ENCODE measurements around the gene MTX3.

MTX3 gene

DNA sequence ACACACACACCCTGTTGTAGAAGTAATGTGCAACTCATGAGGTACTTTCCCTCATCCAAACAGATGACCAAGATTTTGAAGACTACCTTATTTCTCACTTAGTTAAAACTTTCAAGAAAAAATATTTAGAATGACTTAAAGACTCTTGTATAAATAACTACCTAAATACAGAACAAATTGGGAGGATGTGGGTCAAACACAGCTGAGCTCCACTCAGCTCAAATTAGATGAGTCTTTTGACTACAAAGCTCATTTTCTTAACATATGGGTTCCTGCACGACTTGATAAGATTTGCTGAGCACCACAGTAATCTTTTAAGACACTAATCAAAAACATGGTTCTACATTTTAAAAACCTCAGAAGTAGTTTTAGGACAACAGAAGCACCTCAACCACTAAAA lies 8.9 kb downstream of the MTX3 start:
- DNase-seq (ENCODE audit: low read depth): no peak

DNA sequence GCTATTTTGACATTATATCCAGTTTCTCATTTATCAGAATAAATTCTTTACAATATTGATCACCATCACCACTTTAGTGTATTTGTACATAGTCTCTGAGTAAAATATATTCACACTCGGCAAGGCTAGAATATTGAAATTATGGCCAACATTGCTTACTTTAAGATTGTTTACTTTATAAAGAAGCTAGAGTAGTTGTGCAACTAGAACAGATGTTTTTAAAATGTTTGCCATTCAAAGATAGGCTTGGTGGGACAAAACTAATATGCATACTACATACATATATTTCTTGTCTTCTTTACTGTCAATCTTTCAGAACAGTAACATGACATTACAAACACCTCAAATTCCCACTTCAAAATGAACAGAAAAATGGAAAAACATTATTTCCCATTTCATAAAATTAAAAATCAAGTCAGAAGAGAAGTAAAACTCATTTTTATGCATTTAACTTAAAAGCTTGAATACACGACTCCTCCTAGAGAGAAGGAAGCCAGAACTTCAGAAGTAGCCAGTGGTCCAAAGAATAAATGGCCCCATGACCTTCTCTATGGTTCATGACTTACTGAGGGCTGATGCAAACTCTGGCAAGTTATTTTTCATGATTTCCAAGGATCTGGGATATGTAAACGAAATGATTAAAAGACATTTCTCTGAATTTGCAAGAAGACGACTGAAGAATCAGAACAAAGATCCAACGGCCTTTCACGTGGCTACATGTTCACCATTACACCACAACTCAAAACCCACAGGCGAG lies 14.1 kb downstream of the MTX3 start:
- no peak for DNase-seq (ENCODE audit: low read depth)

DNA sequence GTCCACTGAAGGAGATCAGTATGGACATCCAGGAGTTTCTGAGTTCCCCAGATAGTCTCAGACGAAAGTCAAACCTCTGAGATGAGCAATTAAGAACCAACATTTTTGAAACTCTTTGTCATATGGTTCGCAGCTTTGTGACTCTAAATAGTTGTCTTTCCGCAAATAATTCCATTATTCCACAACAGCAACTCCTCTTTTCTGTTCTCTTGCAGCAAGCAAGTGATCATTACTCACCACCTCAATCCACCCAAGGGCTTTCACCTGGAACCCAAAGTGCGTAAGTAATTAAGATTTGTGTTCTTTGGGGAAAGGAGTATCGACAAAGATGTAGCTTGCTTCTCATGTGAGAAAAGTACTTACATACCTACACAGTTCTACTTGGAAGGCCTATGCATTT lies 15.6 kb downstream of the MTX3 start:
- no peak for DNase-seq (ENCODE audit: low read depth)

DNA sequence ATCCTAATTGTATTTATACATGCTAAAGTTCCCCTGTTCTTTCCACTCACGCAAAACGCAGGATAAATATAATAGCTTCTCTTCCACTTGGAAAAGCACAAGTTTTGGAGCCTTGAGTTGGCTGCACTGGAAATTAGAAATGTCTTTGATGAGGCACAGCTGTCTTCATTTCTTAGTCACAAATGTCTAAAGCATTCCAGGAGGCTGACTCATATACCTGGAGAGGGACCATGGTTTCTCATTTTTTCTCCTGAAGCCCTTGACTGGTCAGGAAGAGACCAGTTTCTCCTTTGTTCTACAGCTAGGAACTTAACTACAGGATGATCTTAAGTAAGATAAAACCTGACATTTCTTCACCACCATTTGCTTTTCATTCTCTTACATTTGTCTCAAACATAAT lies 16.2 kb downstream of the MTX3 start:
- peak; percentile 38 for DNase-seq (ENCODE audit: low read depth)

DNA sequence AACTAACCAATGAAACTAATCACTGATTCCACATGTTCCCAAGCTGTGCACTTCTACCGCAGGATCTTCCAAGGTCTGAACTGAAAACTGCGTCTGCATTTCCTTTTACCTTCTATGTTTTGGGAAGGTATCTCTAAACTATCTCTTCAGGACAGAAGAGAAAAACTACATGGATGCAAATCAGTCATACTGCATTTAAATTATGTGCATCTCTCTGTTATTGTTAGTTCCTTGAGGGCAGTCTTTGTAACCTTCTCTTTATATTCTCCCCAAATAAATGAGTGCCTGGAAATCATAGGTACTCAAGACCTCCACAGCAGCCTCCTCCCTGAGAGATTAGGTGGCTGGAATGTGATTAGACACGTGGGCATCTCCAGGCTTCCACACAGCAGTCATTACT lies 17.1 kb downstream of the MTX3 start:
- DNase-seq (ENCODE audit: low read depth): no peak

DNA sequence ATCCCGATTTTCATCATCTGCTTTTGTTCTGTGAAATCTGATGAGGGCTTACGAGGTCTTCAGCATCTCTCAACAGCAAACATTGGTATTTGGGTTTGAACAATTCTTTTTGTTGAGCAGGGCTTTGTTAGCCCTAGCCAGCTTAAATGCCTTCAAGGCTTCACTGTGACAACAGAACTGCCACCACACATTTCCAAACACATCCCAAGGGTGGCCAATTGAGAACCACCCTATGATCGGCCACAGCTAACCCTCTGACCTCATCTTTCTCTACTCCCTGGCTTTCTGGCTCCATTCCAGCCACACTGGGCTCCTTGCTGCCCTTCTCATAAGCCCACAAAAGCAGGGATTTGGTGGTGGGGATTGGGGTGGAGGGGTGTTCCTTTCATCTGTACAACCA lies 17.6 kb downstream of the MTX3 start:
- DNase-seq (ENCODE audit: low read depth): no peak

DNA sequence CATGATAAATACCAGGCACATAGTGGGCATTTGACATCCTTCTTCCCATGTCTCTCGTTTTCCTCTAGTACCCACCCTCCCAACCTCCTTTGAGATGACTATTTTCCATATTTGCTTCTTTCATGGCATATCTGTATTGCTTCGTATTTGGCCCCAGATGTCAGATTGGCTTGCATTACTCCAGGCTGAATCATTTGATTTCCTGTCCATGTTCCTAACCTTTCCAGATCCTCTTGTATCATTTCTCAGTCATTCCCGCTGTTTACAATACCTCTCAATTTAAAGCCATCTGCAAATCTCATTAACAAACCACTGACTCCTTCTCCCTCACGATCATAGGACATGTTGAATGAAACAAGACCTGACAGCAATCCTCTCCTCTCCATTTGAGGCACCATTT lies 19.9 kb downstream of the MTX3 start:
- peak; percentile 50 for DNase-seq (ENCODE audit: low read depth)

DNA sequence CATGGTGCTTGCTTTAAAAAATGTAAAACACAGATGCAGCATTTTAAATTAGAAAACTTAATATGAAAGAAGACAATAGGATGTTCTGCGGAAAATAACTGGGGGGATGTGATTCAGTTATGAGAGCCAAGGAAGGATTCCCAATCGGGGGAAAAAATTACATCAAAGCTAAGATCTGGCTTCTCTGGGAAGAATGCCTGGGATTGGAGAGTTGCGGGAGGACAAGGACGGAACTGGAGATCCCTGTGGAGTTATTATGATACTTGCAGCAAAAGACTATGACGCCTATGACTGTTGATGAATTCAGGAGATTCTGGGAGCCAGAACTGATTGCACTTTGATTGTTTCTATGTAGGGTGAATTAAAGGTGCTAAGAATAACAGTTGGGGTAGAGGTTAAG lies 24.6 kb downstream of the MTX3 start:
- DNase-seq (ENCODE audit: low read depth): no peak

DNA sequence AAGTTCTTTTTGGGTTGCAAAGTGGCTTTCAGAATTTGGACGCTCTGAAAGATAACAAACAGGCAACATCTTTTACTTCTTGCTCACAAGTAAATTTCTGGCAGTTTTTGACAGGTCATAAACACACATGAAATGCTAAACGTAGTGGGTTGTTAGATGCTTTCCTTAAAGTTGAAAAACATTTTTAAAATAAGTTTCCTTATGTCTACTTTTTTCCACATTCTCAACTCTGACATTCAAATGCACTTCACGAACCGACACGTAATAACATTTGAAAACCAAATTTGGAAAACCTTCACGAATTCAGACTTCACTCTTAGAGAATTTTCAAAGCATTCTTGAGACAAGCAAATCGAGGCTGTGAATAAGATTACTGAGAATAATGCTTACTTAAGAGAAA lies 26.9 kb downstream of the MTX3 start:
- no peak for DNase-seq (ENCODE audit: low read depth)

DNA sequence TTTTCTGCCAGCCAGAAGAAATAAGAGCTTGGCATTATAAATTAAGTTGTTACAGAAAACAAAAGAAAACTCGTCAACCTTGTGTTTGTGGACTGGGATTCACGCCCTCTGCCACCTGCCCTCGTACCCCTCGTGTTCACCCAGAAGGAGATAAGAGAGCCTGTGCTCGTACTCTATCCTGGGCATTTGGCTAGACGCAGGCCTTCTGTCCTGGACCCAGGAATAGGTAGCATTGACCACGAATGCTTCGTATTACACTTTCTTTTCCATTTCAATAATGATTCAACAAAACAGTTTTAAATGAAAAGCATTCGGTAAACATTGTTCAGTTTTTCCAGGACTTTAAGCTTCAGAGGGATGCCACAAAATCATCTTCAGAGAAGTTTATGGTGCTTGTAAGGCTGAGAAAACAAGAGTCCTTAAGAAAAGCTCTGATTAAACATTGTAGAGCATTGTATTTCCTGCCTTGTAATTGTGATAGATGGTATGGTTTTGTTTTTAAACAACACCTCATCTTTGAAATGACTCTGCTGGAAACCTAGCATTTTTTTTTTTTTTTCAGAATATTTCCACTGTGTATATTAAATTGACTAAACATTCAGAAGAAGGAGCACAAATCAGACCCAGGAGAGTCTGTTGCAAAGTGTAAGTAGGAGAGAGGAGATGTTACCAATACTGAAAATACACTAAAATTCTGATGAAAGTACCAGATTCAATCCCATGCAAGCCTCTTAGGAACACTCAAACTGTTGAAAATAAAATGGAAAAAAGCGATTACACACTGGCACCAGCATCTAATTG lies 27.6 kb downstream of the MTX3 start:
- no peak for DNase-seq (ENCODE audit: low read depth)

DNA sequence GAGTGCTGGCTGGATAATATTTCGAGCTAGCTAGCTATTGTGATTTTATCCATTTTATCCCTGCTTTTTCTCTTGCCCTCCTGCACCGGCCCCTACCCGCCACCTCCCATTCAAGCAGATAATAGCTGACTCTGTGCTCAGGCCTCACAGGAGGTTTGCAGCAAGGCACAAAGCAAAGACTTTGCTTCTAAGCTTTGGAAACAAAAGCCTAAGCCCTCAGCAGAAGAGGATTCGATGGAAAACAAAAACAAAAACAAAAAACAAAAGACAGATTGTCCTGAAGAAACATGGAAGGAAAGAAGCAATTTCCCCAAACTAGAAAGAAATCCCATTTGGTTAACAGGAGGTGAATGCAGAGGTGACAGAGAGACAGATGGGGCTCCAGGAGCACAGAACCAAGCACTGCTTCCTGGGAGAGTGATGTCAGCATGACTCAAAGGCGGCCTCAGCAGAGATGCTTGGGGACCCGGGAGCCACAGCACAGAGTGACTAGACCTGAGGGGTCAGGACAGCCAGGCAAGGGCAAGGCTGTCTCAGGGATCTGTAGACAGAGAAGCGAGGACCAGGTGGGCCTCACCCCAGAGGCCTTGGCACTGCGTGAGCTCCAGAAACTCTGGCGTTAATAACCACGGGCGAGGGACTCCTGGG lies 28.4 kb downstream of the MTX3 start:
- no peak for DNase-seq (ENCODE audit: low read depth)

DNA sequence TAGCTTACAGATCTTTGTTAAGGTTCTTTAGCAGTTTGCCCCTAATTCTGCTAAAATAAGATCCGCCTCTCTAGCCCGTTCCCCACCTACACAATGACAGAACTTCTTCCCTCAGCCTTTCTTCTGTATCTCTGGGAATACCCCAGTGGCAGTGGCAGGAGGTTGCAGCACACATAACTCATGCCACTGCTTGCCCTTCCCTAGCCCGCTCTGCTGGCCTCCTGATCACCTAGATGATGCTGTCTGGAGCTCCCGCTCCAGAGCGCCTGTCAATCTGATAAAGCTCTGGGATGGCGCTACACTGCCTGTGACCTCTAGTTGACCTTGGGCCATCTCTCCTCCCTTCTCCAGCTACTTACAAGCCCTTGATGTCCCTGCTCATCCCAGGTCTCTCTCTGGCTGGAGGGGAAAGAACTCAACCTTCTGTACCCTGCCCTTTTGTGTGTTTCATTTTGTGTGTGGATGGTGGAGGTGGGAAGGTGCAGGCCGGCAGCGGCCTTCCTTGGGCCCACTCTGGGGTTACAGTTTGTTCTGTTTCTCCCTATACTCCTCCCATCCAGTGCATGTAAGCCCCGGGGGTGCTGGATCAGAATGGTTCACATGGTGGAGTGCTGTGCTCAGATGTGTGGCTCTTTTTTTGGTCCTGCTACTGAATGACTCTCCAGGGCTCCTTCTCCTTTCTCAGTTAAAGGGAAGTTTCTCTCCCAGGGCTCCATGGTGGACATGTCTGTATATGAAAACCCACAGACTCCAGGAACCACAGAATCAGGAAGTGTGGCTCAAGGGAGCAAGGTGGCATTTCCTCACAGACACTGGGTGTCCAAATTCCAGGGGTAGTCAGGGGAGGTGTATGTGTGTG lies 29.1 kb downstream of the MTX3 start:
- no peak for DNase-seq (ENCODE audit: low read depth)

DNA sequence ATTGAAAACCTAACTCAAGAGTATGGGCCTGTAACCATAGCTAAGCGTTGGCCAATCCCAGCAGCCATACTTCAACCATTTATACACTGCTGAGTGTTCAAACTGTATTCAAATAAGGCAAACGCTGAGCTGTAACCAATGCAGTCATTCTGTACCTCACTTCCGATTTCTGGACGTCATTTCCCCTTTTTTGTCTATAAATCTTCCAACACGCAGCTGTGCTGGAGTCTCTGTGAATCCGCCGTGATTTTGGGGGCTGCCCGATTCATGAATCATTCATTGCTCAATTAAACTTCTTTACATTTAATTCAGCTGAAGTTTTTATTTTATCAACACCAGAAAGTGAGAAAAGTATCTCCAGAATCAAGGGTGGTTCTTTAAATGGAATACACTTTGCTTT lies 31.7 kb downstream of the MTX3 start:
- DNase-seq (ENCODE audit: low read depth): no peak

DNA sequence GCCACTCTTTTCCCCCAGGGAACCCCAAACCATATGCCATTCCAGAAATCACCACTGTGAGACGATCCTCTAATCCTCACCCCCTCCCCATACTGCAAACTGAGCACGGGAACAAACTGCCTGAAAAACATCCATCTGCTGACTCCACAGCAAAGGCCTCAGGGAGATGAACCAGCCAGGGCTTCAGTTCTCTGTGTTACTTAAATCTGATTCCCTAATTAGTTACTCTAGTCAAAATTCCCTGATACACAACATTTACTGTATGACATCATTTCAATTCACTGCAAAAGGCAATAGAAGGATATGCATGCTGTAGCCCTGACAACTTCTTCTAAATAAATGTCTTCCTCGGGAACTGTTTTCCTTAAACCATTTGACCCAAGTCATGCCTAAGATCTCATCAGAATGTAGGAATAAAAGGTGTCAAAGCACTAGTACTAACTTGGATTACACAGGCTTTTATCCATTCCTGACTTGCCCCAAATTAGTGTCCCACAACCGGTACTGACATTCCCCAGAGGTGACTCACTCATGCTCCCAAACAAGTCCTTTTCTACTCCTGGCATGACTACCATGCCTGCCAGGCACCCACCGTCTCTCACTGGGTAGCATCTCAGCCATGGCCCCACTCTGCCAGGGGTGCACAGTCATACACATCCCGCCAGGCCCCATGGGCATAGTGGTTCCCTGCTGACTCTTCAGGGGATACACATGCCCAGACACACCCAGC lies 35.0 kb downstream of the MTX3 start:
- DNase-seq (ENCODE audit: low read depth): no peak

DNA sequence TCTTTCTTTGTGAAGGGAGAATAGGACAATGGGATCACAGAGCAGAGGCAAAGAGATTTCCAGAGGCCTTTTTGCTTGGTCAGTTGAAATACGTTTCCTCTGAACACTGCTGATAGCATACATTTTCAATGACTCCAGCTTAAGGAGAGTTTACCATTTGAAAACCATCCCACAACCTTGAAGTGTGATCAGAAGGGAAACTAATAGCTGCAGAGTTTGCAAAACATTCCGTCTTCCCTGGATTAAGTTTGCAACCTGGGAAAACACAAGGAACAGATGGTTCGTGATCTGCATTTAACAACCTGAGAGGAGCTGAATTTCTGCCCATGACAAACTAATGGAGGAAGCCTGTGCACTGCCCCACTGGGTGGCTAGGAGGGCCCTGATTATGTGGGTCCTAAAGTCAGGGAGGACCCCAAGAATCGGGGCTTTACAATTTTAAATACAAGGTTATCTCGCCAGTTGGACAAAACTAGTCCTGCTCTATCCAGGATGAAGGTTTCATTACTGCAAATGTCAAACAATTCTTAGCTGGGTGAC lies 35.6 kb downstream of the MTX3 start:
- no peak for DNase-seq (ENCODE audit: low read depth)

DNA sequence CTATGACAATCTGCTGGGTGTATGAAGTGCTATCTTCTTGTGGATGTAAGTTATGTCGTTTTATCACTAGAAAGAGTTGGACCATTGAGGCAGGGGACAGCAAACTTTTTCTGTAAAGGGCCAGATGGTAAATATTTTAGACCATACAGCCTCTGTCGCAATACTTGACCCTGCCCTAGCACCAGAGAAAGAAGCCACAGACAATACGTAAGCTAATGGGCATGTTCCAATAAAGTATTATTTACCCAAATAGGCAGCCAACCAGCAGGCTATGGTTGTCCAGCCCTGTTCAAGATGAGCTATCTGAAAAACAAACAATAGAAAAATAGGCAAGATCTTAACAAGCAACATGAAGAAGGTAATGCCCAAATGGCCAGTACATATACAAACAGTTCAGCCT lies 36.4 kb downstream of the MTX3 start:
- no peak for DNase-seq (ENCODE audit: low read depth)

DNA sequence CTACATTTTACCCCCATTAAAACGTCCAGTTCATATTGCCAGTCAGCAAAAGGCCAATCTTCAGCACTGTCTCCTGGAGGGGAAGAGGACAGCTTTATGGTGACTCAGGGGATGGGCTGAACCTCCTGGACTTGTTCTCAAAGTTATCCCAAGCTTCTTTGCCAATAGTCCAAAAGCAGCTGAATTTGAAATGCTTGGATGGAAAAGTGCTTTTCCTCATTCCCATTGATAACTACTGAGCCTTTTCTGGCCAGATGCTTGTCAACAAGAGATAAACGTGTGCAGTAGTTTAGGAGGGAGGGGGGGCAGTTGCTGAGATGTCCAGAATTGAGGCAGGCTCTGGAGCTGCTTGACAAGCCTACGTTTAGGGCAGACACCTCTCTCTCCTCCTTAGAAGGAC lies 43.5 kb downstream of the MTX3 start:
- DNase-seq (ENCODE audit: low read depth): no peak

DNA sequence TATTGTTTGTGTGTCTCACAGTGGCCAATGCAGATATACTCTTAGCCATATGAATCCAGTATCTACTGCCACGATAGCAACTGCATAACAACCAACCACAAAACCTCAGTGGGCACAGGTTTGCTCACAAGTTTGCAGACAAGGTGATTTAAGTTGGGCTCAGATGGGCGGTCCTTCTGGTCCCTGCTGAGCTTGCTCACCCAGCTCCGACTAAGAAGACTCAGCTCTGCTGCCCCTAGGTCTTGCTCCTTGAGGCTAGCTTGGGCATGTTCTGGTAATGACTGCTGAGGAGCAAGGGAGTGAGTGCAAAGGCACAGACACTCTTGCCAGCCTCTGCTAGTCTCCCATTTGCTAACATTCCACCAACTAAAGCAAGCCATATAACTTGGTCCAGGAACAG lies 52.6 kb downstream of the MTX3 start:
- no peak for DNase-seq (ENCODE audit: low read depth)

DNA sequence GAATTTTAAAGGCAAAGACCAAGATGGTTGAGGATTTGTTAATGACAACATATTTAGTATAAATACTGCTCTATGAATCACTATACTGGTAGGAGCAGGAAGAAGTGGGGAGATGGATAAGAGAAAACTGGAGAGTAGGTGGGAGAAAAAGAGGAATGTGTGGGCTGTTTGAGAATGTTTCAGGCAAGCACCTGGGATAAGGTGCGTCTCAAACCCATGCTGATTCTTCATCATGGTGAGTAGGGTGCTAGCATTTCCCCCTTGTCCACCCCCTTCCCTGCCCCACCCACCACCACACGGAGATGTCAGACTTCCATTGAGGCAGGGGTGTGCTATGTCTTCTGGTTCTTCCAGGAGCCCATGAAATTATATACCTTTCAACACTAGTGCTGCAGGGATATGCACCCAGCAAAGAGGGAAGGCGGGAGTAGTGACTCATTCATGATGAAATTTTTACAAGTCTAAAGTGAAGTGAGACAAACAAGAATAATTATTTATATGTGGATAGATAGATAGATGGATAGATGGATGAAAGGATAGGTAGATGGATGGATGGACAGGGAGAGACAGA lies 54.3 kb downstream of the MTX3 start:
- DNase-seq (ENCODE audit: low read depth): no peak

DNA sequence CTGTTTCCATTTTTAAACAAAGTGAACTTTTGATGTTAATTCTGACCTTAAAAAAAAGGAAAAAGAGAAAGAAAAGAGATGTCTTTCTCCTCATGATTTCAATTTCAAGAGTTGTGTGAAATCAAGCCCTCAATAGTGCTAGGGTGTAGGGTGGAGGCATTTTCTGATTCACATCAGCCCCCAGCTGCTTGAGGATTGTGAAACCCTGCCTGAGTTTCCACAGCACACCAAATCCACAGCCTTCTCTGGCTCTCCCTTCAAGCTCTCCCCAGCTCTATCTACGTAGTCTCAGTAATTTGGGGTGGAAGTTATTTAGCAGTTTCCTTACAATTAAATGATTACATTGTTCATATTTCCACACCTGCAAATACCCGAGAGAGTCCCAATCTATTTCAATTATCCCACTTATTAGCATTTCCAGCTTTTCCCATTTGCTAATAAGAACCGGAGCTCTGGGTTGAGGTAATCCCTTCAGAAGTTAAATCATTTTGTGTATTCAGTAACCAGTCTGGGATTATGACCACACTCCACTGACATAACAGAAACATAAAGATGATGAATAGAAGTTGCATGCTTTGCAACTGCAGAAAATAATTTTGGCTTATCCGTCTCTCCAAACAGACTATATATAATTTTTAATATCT lies 54.9 kb downstream of the MTX3 start:
- DNase-seq (ENCODE audit: low read depth): no peak

Data from non-pigmented ciliary epithelial cell (primary cell).